ENCODE data around the gene TBL2. TPM values are rescaled to one million over a fixed set of nuclear protein-coding genes. Genes with fewer than 3 reads are reported as not detected.
A peak's percentile ranks its signal among the peaks of the same experiment; 100 is the strongest.
"Not testable (repeated sequence)": the region's sequence is repeated elsewhere in the genome, so short reads cannot be mapped to it uniquely, and the experiment has no call there.

Gene TBL2
- total RNA-seq, 2 experiments from 2014 or later, result 23.0 to 25.3 TPM

- H3K27ac Mint-ChIP-seq; intact Hi-C loops (cut with micrococcal nuclease); H3K9me3 Mint-ChIP-seq; H3K4me1 Mint-ChIP-seq (ENCODE audit: low read depth); H3K36me3 Mint-ChIP-seq; H3K4me3 Mint-ChIP-seq; POLR2A ChIA-PET; DNase-seq: not testable (repeated sequence)
- CTCF ChIA-PET, result interaction anchor here (0.7 to 2.7 kb wide), 2 partner anchors 10 to 11 kb away, joined by 3 to 12 read pairs; no protein-coding TSS in a partner anchor
- H3K27me3 Mint-ChIP-seq, result peaks cover 27% of the 10 kb centered on the region
These were observed 39.1 kb upstream of the TBL2 start for GRCh38 chr7:73617520-73617919.

GRCh38 chr7:73615886-73616285, 37.5 kb upstream of the TBL2 start:
- no peaks in the 10 kb centered on the region for H3K36me3 Mint-ChIP-seq
- intact Hi-C loops (cut with micrococcal nuclease), result no loop called here
- no peaks in the 10 kb centered on the region for H3K4me1 Mint-ChIP-seq (ENCODE audit: low read depth)
- no peaks in the 10 kb centered on the region for H3K9me3 Mint-ChIP-seq
- H3K4me3 Mint-ChIP-seq, result no peak overlapping the region
- peaks cover 22% of the 10 kb centered on the region for H3K27me3 Mint-ChIP-seq
- no peak overlapping the region for H3K27ac Mint-ChIP-seq
- DNase-seq, result no peak
- ChIA-PET POLR2A (no interaction called here), CTCF (interaction anchor here (2.7 kb wide), 1 partner anchor 9 kb away, joined by 12 read pairs; no protein-coding TSS in a partner anchor)

- H3K4me3 Mint-ChIP-seq; H3K9me3 Mint-ChIP-seq; H3K36me3 Mint-ChIP-seq; H3K4me1 Mint-ChIP-seq (ENCODE audit: low read depth); H3K27ac Mint-ChIP-seq; intact Hi-C loops (cut with micrococcal nuclease); POLR2A ChIA-PET; DNase-seq: not testable (repeated sequence)
- peaks cover 28% of the 10 kb centered on the region for H3K27me3 Mint-ChIP-seq
- CTCF ChIA-PET, result interaction anchor here (1.5 to 2.7 kb wide), 2 partner anchors 8 to 110 kb away, joined by 4 to 12 read pairs; no protein-coding TSS in a partner anchor
These were observed 36.6 kb upstream of the TBL2 start for GRCh38 chr7:73614937-73615336.

GRCh38 chr7:73613954-73614735, 35.8 kb upstream of the TBL2 start:
- ChIA-PET CTCF (interaction anchor here (1.5 to 1.6 kb wide), 2 partner anchors 111 to 120 kb away, joined by 3 to 4 read pairs; no protein-coding TSS in a partner anchor), POLR2A (no interaction called here)
- no peaks in the 10 kb centered on the region for H3K9me3 Mint-ChIP-seq

GRCh38 chr7:73612598-73613269, 34.4 kb upstream of the TBL2 start:
- intact Hi-C loops (cut with micrococcal nuclease), result no loop called here
- CTCF ChIA-PET, result interaction anchor here (1.6 kb wide), 1 partner anchor 122 kb away, joined by 3 read pairs; no protein-coding TSS in a partner anchor
- no peaks in the 10 kb centered on the region for H3K4me1 Mint-ChIP-seq (ENCODE audit: low read depth)
- no peaks in the 10 kb centered on the region for H3K36me3 Mint-ChIP-seq
- DNase-seq, result no peak
- POLR2A ChIA-PET, result no interaction called here
- no peak overlapping the region for H3K4me3 Mint-ChIP-seq
- H3K27ac Mint-ChIP-seq, result no peak overlapping the region
- H3K9me3 Mint-ChIP-seq, result no peaks in the 10 kb centered on the region
- H3K27me3 Mint-ChIP-seq, result peaks cover 28% of the 10 kb centered on the region

More at GRCh38 chr7:73613954-73614735, 35.8 kb upstream of the TBL2 start:
- no peaks in the 10 kb centered on the region for H3K4me1 Mint-ChIP-seq (ENCODE audit: low read depth)
- H3K27me3 Mint-ChIP-seq, result peaks cover 30% of the 10 kb centered on the region
- no peak overlapping the region for H3K4me3 Mint-ChIP-seq
- no peak overlapping the region for H3K27ac Mint-ChIP-seq
- H3K36me3 Mint-ChIP-seq, result no peaks in the 10 kb centered on the region
- DNase-seq, result no peak
- intact Hi-C loops (cut with micrococcal nuclease), result no loop called here

- intact Hi-C loops (cut with micrococcal nuclease), result no loop called here
- DNase-seq, result no peak
- CTCF ChIA-PET, result no interaction called here
- H3K4me3 Mint-ChIP-seq, result no peak overlapping the region
- H3K9me3 Mint-ChIP-seq, result no peaks in the 10 kb centered on the region
- no peaks in the 10 kb centered on the region for H3K4me1 Mint-ChIP-seq (ENCODE audit: low read depth)
- POLR2A ChIA-PET, result no interaction called here
- H3K27ac Mint-ChIP-seq, result no peak overlapping the region
- no peaks in the 10 kb centered on the region for H3K36me3 Mint-ChIP-seq
- H3K27me3 Mint-ChIP-seq, result peaks cover 33% of the 10 kb centered on the region
These were observed 32.7 kb upstream of the TBL2 start for GRCh38 chr7:73611017-73611555.

- no peak overlapping the region for H3K27ac Mint-ChIP-seq
- H3K4me1 Mint-ChIP-seq (ENCODE audit: low read depth), result no peaks in the 10 kb centered on the region
- no peak overlapping the region for H3K4me3 Mint-ChIP-seq
- DNase-seq, result no peak
- H3K9me3 Mint-ChIP-seq, result no peaks in the 10 kb centered on the region
- peaks cover 34% of the 10 kb centered on the region for H3K27me3 Mint-ChIP-seq
- intact Hi-C loops (cut with micrococcal nuclease), result no loop called here
- ChIA-PET CTCF (interaction anchor here (1.0 to 6.4 kb wide), 4 partner anchors 23 to 124 kb away, joined by 4 to 109 read pairs (median 50); no protein-coding TSS in a partner anchor), POLR2A (no interaction called here)
- no peaks in the 10 kb centered on the region for H3K36me3 Mint-ChIP-seq
These were observed 31.7 kb upstream of the TBL2 start for GRCh38 chr7:73610105-73610504.

- H3K27ac Mint-ChIP-seq; DNase-seq; H3K4me1 Mint-ChIP-seq (ENCODE audit: low read depth); H3K4me3 Mint-ChIP-seq; POLR2A ChIA-PET; H3K9me3 Mint-ChIP-seq; H3K36me3 Mint-ChIP-seq: not testable (repeated sequence)
- intact Hi-C loops (cut with micrococcal nuclease), result loop anchor here (1.0 to 5.0 kb wide), 3 partner anchors 60 to 245 kb away; partner anchors contain the start of gene VPS37D
- H3K27me3 Mint-ChIP-seq, result peaks cover 20% of the 10 kb centered on the region
- CTCF ChIA-PET, result interaction anchor here (0.6 to 6.4 kb wide), 30 partner anchors 9 to 226 kb away, joined by 3 to 109 read pairs (median 8); partner anchors contain the start of genes ABHD11, MLXIPL, STX1A and TBL2
These were observed 29.3 kb upstream of the TBL2 start for GRCh38 chr7:73607692-73607983.

GRCh38 chr7:73606801-73607691, 28.7 kb upstream of the TBL2 start:
- CTCF ChIA-PET, result interaction anchor here (0.6 to 6.4 kb wide), 53 partner anchors 9 to 419 kb away, joined by 3 to 109 read pairs (median 5); partner anchors contain the start of genes ABHD11, MLXIPL, STX1A and TBL2

GRCh38 chr7:73605601-73606220, 27.3 kb upstream of the TBL2 start:
- DNase-seq, result no peak
- POLR2A ChIA-PET, result no interaction called here
- H3K4me1 Mint-ChIP-seq (ENCODE audit: low read depth), result no peaks in the 10 kb centered on the region
- CTCF ChIA-PET, result interaction anchor here (1.2 to 6.4 kb wide), 16 partner anchors 8 to 244 kb away, joined by 3 to 109 read pairs (median 8); partner anchors contain the start of gene VPS37D
- no peaks in the 10 kb centered on the region for H3K36me3 Mint-ChIP-seq
- intact Hi-C loops (cut with micrococcal nuclease), result loop anchor here (5.0 kb wide), 1 partner anchor 247 kb away; no protein-coding TSS in a partner anchor
- H3K9me3 Mint-ChIP-seq, result no peaks in the 10 kb centered on the region
- peaks cover 16% of the 10 kb centered on the region for H3K27me3 Mint-ChIP-seq
- H3K4me3 Mint-ChIP-seq, result no peak overlapping the region
- no peak overlapping the region for H3K27ac Mint-ChIP-seq

More at GRCh38 chr7:73606801-73607691, 28.7 kb upstream of the TBL2 start:
- Mint-ChIP-seq H3K4me3 (no peak overlapping the region), H3K27ac (no peak overlapping the region), H3K36me3 (no peaks in the 10 kb centered on the region), H3K4me1 (ENCODE audit: low read depth) (no peaks in the 10 kb centered on the region), H3K9me3 (no peaks in the 10 kb centered on the region), H3K27me3 (peaks cover 19% of the 10 kb centered on the region)
- POLR2A ChIA-PET, result no interaction called here
- intact Hi-C loops (cut with micrococcal nuclease), result loop anchor here (1.0 to 5.0 kb wide), 3 partner anchors 60 to 245 kb away; partner anchors contain the start of gene VPS37D
- peak; percentile 64 for DNase-seq
